HG03103 (cell line): ENCODE results near the gene BORA.
"Not testable (repeated sequence)": the region's sequence is repeated elsewhere in the genome, so short reads cannot be mapped to it uniquely, and the experiment has no call there.

ENCODE experiments used
- ATAC-seq: cut with Tn5 transposase; IDR thresholded peaks from one replicate; pipeline ENCODE4 v1.9.1; 2021; ENCODE audit warnings: low read depth; ENCODE audit not compliant: unreplicated experiment

The BORA gene

DNA sequence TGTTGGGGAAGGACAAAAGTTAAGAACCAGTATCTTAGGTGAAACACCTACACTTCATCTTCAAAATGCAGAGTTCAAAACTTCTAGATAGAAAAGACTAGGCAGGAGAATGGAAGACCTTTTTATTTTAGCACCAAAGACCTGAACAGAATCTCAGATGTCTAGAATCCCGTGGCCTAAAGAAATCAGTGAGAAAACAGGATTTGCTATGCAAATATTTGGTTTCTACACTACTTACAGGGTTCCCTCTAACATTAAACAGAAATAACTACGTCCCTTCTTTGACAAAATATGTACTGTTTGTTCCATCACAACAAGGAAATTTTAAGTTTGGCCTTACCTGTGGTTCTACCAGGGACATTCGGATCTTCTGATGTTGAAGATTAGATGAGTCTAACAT, 32.5 kb downstream of the BORA start:
- ATAC-seq = no peak

DNA sequence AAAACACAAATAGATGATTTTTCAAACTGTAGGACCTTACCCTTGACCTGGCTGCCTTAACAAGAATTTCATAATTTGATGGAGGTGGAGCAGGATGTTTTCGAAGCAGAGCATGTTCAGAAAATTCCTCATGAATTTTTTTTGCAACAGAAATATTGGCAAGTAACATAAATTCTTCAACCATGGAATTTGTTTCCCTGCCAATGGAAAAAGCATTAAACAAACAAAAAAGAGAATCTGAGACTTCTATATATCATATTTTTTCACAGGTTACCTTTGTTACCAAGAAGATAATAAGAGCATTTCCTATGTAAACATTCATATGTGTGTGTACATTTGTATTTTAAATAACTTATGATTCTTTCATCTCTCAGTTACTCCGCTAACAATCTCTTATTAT, 35.7 kb downstream of the BORA start:
- ATAC-seq = no peak

DNA sequence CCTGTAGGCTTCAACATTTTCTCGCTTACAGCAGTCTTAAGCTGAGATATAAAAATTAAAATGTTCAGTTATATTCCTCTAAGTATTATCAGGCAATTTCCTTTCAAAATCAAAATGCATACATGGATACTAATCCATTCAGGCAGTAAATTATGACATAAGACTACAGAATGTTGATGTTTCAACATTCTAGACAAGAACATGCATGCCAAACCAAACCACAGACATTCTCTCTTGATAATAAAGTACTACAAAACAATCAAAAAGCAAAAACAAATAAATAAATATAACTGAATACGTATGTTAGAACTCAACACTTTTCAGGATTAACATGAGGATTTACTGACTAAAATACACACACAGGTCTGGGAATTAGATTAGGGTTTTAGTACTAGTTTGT, 46.3 kb downstream of the BORA start:
- no peak for ATAC-seq

DNA sequence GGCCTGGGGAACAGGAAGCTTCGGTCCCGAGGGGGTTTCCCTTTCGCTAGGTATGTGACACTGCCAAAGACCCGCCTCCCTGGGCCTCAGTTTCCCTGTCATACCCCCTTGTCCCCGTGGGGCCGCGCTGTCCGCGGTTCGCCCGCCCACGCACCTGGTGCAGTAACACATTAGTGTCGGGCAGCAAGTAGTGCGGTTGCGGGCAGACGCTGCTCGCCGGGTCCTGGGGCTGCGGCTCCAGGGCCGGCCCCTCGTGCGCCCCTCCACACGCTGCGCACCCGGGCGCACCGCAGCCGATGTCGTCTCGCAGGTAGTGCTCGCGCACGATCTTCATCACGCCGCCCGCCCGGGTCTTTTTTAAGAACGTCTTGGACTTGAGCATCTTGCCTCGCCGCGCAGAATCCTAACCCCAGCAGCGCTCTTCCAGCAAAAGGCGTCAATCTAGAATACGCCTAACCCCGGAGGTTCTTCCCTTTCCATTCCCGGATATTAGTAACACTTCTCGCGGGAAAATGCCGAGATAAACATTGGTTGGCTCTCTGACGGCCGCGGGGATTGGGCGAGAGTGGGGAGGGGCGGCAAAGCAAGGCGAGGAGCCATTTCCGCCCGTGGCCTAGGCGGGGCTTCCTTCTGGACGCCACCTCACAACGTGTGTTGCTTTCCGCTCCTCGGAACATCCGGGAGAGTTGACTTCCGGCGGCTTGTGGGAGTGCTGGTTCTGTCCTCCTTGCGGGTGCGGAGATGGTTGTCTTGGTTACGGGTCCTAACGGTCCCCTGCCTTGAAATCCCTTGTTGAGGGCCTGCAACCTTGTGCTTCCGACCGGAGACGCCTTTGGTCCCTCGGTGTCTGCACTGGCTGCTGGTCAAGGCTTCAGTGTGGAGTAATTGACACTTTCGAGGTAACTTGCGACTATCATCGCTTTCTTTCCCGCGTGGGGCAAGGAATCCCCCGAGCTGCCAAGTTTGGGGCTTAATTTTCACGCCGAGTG, 54.0 kb downstream of the BORA start, which contains the start of the genes DIS3 and PIBF1:
Gene DIS3 (minus strand): TSS at position 450 of the 989 bp plus-strand sequence. CDS start 68 bp downstream, at position 382.
Gene PIBF1 (plus strand): TSS at position 683 of the 989 bp plus-strand sequence. CDS start 1,337 bp downstream, outside the sequence.
- peak; percentile 95 for ATAC-seq

DNA sequence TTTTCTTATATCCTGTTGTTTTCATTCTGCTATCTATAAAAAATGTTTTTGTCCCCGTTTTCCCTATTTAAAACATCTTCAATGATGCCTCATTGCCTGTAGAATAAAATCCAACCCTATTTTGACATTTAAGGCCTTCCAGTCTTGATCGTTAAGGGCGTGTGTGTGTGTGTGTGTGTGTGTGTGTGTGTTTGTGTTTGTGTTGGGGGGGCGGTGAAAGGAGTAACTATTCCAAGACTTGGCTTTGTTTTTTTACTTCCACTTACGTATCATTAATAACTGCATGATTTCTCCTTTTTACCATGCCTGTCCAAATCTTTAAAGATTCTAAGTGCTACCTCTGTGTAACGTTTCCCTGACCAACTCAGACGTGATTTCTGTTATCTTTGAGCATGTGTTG, 55.0 kb downstream of the BORA start:
- ATAC-seq = no peak

DNA sequence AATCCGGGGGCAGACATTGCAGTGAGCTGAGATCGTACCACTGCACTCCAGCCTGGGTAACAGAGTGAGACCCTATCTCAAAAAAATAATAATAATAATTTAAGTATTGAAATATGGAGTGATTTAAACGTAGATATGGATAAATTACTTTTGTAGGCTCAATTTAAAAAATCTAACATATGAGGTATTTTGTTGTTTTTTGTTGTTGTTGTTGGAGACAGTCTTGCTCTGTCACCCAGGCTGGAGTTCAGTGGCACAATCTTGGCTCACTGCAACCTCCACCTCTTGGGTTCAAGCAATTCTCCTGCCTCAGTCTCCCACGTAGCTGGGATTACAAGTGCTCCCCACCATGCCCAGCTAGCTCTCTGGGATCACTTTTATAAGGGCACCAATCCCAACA, 57.0 kb downstream of the BORA start:
- ATAC-seq = not testable (repeated sequence)

DNA sequence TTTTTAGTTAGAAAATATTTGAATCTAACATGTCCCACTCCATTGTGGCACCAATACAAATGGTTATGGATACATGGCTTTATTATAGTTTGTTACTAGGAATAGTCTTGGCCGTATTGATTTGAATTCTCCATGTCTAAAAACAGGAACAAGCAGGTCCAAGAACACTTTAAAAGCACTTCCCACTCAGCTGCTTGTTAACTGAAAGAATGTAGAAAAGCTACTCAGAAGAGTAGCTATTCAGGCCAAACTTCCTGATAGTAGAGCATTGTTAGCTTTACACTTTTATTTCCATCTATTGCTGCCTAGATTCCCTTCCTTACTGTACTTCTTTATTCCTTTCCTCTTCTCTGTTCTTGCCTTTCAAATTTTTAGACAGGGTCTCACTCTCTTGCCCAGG, 61.1 kb downstream of the BORA start:
- no peak for ATAC-seq

DNA sequence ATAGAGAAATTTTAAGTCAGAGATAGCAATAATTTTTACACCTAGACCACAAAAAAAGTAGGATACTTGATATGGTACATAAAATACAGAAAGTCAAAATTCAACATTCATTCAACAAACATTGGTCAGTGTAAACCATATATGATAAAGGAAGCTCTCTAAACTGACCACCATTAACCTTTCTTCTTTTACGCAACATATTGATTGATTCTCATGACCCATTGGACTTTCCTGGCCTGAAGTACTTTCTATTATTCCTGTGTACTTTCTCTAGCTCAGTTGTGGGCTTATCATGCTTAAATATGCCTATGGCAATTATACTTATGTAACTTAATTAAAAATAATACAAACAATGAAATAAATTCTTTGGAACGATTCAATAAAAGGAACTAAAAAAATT, 64.9 kb downstream of the BORA start:
- ATAC-seq = no peak

DNA sequence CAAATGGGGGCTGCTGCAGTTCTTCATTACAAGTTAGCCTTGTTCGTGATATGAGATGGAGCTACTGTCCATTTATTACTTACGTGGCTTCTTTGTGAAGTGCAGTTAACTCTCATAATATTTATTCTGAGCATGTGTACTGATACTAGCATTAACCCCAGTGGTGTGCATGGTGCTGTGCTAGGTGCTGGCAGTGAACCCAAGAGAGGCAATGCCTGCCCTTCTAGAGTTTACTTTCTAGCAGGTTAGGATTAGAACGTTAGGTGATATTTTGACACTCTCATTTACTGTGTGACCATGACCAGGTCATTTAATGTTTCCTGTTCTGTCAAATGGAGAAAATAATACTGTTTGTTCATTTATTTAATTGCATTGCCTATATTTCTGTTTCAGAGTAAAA, 71.1 kb downstream of the BORA start:
- no peak for ATAC-seq

DNA sequence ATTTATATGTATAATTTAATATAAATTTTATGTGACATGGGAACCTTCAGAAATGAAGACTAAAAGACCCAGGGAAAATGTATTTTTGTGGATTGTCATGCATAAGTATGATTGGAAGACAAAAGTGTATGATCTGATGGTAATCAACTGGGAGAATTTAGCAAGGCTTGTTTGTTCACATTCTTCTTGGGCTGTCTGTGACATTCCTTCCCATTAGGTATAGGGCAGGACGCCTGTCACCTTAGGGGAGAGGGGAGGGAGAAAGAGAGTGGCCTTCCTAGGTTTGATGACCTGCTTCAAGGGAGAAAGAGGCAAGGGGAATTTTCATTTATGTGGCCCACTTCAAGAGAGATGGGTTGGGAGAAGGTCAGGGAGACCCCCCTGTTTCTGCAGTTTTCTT, 76.6 kb downstream of the BORA start:
- ATAC-seq = no peak
